C4-2B (cell line): ENCODE data around the gene ACAN.

ENCODE experiments used
- CTCF ChIP-seq: fragments of 450-650 bp; conservative IDR thresholded peaks from 2 replicates; pipeline ENCODE4 v1.5.1; 2017; ENCODE audit warnings: mild to moderate bottlenecking
- ZFX ChIP-seq: fragments of 450-650 bp; IDR thresholded peaks from 2 replicates; pipeline ENCODE4 v1.6.1; 2017

- TF ChIP-seq CTCF = no peak
- no peak for TF ChIP-seq ZFX
Measured at GRCh38 chr15:88821993-88822392, 18.8 kb downstream of the ACAN start.
